GM10266 (cell line): ENCODE measurements around the gene HLA-B.

Experiments
- DNase-seq: peaks from one replicate; pipeline ENCODE4 v3.0.0; 2012; ENCODE audit errors: extremely low spot score
- CTCF ChIP-seq: IDR thresholded peaks from 2 replicates; pipeline ENCODE4 v1.5.1; 2012; ENCODE audit warnings: mild to moderate bottlenecking, low read depth; ENCODE audit not compliant: control insufficient read depth, insufficient read depth; ENCODE audit errors: missing control alignments

The HLA-B gene

GRCh38 chr6:31363811-31364210 lies 6.8 kb upstream of the HLA-B start:
- no peak for TF ChIP-seq CTCF
- no peak for DNase-seq

GRCh38 chr6:31362751-31363150 lies 5.8 kb upstream of the HLA-B start:
- DNase-seq: no peak
- TF ChIP-seq CTCF: no peak

GRCh38 chr6:31359581-31359980 lies 2.6 kb upstream of the HLA-B start:
- DNase-seq: no peak
- no peak for TF ChIP-seq CTCF

GRCh38 chr6:31358302-31358701 lies 1.3 kb upstream of the HLA-B start:
- no peak for TF ChIP-seq CTCF
- DNase-seq: no peak

GRCh38 chr6:31357886-31358285 lies 907 bp upstream of the HLA-B start:
- TF ChIP-seq CTCF: no peak
- DNase-seq: no peak

- DNase-seq: peak; percentile 34
- no peak for TF ChIP-seq CTCF
Measured at GRCh38 chr6:31356216-31356945, 598 bp downstream of the HLA-B start.

- TF ChIP-seq CTCF: no peak
- DNase-seq: no peak
Measured at GRCh38 chr6:31355583-31355948, 1.4 kb downstream of the HLA-B start.
